CD4-positive, alpha-beta T cell treated with Interleukin-4 for 1 hour (primary cell): ENCODE measurements around the gene ATL2.
"Not testable (repeated sequence)": the region's sequence is repeated elsewhere in the genome, so short reads cannot be mapped to it uniquely, and the experiment has no call there.

Experiments used
- DNase-seq, 2 donors: peaks; one replicate each; pipeline ENCODE4 v3.0.0-alpha.2; 2020 to 2022

The ATL2 gene

DNA sequence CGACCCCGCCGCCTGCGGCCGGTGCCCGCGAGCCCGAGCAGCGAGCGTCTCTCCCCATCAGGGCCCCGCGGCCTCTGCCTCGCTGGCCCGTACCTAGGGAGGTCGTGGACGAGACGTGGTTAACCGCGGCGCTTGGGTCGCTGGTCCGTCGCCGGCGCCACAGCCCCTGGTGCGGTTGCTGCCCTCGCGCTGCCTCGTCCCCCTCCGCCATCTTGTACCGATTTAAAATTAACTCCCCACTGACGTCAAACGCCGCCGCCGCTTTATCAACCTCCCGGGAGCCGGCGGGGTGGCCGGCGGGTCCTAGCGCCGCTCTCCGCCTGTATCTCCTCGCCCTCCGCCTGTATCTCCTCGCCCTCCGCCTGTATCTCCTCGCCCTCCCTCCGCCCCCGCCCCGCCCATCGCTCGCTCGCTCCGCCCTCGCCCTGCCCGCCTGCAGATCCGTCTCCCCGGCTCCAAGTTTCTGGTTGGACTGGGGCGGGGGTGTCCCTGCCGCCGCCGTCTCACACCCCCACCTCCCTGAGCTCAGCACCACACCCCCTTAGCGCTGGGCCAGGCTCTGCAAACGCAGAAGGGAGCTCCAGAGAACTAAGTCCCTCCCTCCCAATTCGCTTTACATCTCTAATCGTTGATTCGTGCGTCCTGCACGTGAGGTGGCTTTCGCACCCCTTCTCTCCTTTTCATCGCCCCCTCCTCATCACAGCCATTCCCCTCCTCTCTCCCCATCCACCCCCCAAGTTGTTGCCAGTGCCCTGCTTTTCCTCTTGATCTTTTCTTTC is at the start of gene ATL2:
ATL2 (minus strand) TSS at position 224 of the 779 bp plus-strand sequence; CDS start at position 211, 13 bp downstream.
- peak; percentile 96 for DNase-seq

- DNase-seq: no peak
Measured at GRCh38 chr2:38423763-38424162, 46.7 kb upstream of the ATL2 start.

- DNase-seq: no peak
Measured at GRCh38 chr2:38421274-38422056, 44.4 kb upstream of the ATL2 start.

DNA sequence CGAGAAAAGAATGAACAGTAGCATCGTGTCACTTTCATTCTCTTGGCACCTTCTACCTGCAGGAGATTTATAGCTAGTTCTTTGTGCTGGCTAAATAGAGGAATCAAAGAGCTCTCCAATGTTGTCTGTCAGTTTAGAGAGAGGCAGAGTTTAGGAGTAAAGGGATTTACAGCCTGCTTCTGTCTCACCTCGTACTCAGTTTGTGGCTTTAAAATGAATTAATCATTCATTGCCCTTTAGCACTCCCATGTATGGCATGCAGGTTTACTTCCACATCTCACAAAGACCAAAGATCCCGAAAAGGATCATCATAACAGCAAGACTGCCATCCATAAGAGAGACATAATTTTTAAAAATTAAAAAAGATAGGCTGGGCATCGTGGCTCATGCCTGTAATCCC is 42.4 kb upstream of the ATL2 start:
- no peak for DNase-seq

GRCh38 chr2:38418735-38419134 is 41.7 kb upstream of the ATL2 start:
- DNase-seq: no peak

- DNase-seq: no peak
Measured at GRCh38 chr2:38417745-38418689, 40.9 kb upstream of the ATL2 start.

- no peak for DNase-seq
Measured at GRCh38 chr2:38416296-38417036, 39.4 kb upstream of the ATL2 start.

GRCh38 chr2:38415728-38416291 is 38.7 kb upstream of the ATL2 start:
- no peak for DNase-seq

- no peak for DNase-seq
Measured at GRCh38 chr2:38415023-38415422, 38.0 kb upstream of the ATL2 start.

DNA sequence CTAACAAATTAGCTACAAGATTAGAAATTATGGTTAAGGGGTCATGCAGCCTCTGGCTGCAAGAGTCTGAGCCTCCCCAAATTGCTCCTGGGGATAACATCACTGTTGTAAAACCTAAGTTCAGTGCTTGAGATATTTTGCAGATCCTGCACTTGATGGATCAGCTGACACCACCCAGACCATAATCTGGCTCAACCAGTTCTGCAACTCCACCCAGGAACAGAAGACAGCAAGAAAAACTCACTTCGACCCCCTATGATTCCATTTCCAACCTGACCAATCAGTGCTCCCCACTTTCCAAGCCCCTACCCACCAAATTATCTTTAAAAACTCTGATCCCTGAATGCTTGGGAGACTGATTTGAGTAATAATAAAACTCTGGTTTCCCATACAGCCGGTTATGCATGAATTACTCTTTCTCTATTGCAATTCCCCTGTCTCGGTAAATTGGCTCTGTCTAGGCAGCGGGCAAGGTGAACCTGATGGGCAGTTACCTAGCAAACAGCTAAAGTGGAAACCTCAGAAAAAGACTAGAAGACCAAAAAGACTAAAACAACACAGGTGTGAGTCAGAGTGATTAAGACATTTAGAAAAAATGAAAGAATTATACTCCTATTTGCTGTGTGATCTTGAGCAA is 35.3 kb upstream of the ATL2 start:
- not testable (repeated sequence) for DNase-seq

DNA sequence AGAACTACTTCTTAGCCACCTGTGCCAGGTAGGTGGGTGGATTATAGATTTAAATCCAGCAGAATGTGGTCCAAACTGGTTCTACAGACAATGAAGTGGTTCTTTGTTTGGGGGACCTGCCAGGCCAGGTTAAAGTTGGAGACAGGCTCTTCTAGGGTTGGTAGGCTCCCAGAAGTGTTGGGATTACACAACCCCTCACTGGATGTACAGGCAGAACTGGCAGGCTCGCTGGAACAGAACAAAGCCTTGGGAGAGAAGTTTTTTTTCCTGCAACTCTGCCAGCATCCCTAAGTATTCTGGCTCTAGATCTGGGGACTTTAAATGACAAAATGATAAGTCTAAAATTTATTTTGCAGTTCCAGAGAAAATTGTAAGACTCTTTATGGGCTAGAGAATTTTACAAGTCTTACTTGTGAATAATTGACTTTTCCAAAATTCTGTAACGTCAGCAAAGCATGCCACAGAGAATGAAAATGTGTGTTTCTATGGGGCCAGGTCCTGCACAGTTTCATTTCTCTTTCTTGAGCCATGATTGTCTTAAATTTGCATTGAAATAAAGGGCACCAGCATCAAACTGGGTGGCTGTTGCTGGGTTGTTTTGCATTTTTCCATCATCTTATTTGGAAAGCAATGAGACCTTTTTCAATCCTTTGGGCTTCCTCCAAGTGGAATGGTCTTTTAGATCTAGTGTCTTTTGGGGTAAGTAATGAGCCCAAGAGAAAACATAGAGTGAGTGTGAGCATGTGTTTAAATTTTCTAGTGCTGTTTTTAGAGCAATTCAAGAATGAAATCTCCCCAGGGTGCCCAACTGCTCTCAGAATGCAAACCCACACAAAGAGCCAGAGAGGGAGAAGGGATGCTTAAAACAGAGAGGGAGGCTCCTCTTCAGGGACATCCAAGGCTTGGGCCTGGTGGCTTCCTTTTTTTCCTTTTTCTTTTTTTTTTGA is 32.4 kb upstream of the ATL2 start:
- no peak for DNase-seq

GRCh38 chr2:38407111-38407682 is 30.1 kb upstream of the ATL2 start:
- no peak for DNase-seq

GRCh38 chr2:38406597-38407110 is 29.6 kb upstream of the ATL2 start:
- no peak for DNase-seq

DNA sequence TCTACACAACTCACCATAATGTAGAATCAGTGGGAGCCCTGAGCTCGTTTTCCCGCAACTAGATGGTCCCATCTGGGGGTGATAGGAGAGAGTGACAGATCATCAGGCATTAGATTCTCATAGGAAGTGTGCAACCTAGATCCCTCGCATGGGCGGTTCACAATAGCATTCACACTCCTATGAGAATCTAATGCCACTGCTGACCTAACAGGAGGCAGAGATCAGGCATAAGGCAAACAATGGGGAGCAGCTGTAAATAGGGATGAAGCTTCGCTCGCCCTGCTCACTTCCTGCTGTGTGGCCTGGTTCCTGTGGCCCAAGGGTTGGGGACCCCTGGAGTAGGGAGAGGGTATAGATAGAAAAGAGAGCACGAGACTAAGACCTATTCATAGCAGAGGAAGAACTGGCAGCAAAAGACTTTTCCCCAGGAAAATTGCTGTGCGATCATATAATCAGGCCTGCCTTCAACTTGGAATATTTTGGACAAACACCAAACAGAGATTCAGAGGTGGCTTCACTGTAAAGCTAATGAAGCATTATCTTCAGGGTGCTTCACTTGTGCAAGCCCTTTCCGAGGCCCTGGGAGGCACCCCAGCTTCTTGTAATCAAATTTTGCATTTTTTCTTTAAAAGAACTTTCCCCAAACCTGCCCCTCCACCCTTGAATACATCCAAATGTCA is 29.0 kb upstream of the ATL2 start:
- no peak for DNase-seq

- no peak for DNase-seq
Measured at GRCh38 chr2:38400513-38400912, 23.4 kb upstream of the ATL2 start.

DNA sequence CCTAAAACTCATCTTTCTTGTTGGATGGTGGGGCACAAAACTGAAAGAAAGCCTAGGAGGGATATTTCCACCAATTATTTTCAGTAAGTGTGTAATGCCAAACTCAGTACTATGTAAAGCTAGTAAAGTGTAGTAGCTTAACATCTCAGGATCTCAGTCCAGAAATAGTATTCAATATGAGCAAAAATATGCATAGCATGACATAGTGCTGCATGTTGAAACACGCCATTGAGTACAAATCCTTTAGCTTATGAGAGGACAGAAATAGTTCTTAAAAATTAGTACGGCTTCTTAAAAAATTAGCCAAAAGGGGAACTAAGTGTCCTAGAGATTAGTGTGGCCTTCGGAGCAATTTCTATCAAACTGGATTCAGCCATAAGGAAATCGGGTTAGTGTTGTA is 21.7 kb upstream of the ATL2 start:
- no peak for DNase-seq

GRCh38 chr2:38394903-38395341 is 17.8 kb upstream of the ATL2 start:
- no peak for DNase-seq

DNA sequence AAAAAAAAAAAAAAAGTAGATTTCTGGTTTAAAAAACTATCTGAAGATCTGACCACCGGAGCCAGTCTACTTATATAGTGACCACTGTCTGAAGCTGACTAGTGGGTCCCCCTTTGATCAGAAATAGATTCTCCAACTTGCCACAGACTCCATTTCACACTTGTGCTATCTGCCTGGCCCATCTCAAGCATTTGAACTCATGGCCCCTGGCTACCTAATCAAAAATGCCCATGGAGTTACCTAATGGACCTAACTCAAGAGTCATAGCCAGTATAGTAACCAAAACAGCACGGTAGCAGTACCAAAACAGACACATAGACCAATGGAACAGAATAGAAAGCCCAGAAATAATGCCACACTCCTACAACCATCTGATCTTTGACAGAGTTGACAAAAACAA is 17.0 kb upstream of the ATL2 start:
- no peak for DNase-seq

GRCh38 chr2:38390947-38391346 is 13.9 kb upstream of the ATL2 start:
- DNase-seq: no peak
